ENCODE measurements around the gene EIF4H.
"Not testable (repeated sequence)": the region's sequence is repeated elsewhere in the genome, so short reads cannot be mapped to it uniquely, and the experiment has no call there.

EIF4H gene

GRCh38 chr7:74173866-74174605, at the start of gene EIF4H:
Gene EIF4H (plus strand): TSS chr7:74174356. CDS start chr7:74174384, 28 bp downstream.
- DNase-seq: peak; percentile 24 to 87

DNA sequence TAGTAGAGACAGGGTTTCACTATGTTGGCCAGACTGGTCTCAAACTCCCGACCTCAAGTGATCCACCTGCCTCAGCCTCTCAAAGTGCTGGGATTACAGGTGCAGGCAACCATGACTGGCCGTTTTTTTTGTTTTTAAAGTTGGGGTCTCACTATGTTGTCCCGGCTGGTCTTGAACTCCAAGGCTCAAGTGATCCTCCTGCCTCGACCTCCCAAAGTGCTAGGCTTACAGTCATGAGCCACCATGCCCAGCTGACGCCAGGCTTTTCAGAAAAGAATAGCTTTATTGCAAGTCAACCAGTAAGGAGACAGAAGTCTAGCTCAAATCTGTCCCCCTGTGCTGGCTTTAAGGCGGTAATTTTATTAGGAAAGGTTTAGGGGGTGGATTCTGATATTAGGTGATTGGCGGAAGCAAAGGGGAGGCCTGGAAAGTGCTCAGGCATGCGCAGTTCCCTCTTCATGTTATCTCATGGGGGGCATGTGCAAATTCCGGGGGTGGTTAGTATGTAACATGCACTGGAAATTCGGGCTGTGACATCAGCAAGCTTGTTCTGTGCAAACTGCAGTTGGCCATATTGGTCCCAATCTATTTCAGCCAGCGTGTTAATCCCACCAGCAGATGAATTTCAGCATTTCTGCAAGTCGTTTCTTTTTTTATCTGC, 47.8 kb upstream of the EIF4H start:
- DNase-seq: no peak

DNA sequence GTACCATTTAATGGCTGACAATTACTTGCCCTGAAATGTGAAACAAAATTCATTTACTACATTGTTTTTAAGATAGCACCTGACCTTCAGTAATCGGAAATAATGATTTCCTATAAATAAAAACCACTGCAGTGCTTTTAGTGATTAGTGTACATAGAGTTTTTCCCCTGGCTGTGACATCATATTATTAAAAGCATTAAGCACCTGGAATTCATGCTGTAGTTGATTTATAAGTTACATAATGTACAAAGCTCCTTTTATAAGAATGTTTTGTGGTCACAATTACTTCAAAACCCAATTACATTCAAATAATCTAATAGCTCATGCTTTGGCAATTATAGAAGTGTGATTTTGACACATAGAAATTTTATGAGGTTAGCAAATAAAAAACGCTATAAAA, 44.3 kb upstream of the EIF4H start:
- DNase-seq: no peak

DNA sequence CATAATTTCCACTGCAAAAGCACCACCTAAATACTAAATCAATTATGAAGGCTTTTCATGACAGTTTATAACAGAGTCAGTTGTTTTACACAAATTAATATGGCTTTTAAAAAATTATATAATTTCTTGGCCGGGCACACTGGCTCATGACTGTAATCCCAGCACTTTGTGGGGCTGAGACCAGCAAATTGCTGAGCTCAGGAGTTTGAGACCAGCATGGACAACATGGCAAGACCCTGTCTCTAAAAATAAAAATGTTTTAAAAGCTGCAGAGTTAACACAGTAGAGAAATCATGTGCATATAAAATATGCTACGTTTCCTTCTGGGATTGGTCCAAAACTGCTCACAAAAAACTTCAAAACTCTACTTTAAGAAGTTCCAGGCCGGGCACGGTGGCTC, 43.6 kb upstream of the EIF4H start:
- no peak for DNase-seq

GRCh38 chr7:74134117-74134620, 40.0 kb upstream of the EIF4H start:
- no peak for DNase-seq

- DNase-seq: no peak
These were observed 35.8 kb upstream of the EIF4H start for GRCh38 chr7:74138334-74138867.

GRCh38 chr7:74138945-74139843, 35.0 kb upstream of the EIF4H start:
- DNase-seq: no peak

DNA sequence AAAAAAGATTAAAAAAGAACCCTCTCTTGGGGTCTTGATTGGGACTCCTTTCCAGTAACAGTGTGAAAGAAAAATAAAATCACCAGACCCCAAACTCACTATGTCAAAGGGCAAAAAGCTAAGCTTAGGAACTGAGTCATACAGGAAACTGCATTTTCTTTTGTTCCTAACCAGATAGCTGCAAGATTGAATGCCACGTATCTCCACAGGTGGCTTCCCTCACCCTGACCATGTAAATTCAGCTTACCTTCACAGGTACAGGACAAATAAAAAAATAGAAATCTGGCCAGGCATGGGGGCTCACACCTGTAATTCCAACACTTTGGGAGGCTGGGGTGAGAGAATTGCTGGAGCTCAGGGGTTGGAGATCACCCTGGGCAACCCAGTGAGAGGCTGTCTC, 32.5 kb upstream of the EIF4H start:
- no peak for DNase-seq

DNA sequence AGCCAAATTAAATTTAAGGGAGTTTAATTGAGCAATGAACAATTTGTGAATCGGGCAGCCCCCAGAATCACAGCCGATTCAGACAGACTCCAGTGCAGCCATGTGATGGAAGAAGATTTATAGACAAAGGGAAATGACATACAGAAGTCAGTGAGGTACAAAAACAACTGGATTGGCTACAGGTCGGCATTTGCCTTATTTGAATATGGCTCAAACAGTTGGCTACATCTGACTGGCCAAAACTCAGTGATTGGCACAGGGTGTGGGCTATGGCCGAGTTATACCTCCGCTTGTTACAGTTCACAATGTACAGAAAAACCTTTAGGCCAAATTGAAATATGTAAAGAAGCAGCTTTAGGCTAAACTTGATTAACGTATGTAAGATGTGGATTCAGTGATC, 30.8 kb upstream of the EIF4H start:
- DNase-seq: no peak

DNA sequence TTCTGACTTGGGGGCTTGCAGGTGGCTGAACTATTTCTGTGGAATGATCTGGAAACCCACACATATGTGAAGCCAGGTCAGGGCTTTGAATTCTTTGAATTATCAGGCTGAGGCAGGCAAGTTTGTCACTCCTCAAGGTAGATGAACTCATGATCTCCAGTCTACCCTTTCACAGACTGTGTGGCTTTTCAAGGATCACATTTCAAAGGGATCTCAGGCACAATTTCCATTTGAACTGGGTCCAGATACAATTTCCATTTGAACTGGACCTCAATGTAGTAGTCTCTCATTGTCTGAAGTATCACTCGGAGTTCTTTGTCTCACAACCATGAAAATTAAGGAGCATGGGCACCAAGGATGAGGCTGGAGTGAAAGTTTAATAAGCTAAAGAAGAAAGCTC, 25.7 kb upstream of the EIF4H start:
- no peak for DNase-seq

- DNase-seq: no peak
These were observed 25.1 kb upstream of the EIF4H start for GRCh38 chr7:74149071-74149470.

DNA sequence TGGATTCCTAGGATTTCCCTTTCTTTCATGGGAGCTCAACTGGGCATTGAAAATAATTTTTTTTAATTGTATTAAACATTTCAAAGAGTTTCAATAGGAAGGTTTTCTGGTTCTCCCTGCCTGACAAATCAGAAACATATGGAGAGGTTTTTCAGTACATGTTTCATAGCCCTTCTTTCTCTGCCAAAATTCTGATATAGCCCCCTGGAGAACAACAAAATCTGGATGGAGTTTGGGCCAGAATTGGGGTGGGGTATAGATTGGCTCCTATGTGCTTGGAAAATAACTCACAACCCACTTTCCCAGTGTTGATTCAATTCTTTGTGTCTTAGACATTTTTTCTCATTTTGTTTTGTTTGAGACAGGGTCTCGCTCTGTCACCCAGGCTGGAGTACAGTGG, 24.6 kb upstream of the EIF4H start:
- no peak for DNase-seq

- DNase-seq: no peak
These were observed 20.4 kb upstream of the EIF4H start for GRCh38 chr7:74153736-74154135.

- no peak for DNase-seq
These were observed 18.3 kb upstream of the EIF4H start for GRCh38 chr7:74155810-74156395.

DNA sequence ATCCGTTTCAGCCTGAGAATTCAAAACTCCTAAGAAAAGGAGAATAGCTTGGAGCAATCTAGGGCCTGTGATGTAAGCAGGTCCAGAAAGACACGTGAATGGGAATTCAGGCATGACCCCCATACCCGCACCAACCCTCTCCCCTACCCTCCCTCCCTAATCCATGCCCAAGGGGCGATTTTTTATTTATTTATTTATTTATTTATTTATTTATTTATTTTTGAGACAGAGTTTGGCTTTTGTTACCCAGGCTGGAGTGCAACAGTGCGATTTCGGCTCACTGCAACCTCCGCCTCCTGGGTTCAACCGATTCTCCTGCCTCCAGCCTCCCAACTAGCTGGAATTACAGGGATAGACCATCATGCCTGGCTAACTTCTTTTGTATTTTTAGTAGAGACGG, 16.6 kb upstream of the EIF4H start:
- DNase-seq: no peak

DNA sequence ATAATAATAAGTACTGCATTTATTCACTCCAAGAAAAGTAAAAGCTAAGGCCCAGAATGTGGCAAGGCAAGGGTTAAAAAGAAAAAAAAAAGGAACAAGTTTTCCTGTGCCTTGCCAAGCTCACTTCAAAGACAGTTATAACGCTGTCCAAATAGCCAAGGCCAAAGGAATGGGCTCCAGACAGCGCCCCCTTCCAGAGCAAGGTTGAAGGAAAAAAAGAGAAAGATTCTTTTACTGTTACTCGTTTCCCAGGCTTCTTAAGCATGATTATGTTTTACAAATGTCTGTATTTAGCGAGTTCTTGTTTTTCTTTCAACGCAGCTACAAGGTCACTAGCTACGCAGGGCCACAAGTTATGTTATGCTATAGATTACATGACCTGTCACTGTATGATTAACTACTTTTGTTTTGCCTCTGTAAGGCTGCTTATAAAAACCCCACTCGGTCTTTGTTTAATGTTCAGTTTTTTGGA, 9.1 kb upstream of the EIF4H start:
- DNase-seq: no peak

GRCh38 chr7:74165867-74166593, 8.1 kb upstream of the EIF4H start:
- no peak for DNase-seq

DNA sequence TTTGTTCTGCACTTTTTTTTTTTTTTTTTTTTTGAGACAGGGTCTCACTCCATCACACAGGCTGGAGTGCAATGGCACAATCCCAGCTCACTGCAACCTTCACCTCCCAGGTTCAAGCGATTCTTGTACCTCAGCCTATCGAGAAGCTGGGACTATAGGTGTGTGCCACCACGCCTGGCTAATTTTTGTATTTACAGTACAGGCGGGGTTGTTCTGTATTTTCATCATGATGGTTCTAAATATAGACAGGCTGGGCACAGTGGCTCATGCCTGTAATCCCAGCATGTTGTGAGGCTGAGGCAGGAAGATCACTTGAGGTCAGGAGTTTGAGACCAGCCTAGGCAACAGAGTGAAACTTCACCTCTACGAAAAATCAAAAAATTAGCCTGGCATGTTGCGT, 6.8 kb upstream of the EIF4H start:
- DNase-seq: not testable (repeated sequence)

DNA sequence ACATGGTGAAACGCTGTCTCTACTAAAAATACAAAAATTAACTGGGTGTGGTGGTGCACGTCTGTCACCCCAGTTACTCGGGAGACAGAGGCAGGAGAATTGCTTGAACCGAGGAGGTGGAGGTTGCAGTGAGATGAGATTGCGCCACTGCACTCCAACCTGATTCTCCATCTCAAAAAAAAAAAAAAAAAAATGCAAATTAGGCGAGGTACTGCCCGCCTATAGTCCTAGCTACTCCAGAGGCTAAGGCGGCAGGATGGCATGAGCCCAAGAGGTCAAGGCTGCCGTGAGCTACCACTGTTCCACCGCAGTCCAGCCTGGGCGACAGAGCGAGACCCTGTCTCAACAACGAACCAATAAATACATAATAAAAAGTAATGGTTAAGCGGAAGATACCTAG, 1.1 kb upstream of the EIF4H start:
- no peak for DNase-seq

- no peak for DNase-seq
These were observed 678 bp upstream of the EIF4H start for GRCh38 chr7:74173491-74173865.

GRCh38 chr7:74174606-74175082, 488 bp downstream of the EIF4H start:
- DNase-seq: peak in 1 of 2 experiments; percentile 2

DNA sequence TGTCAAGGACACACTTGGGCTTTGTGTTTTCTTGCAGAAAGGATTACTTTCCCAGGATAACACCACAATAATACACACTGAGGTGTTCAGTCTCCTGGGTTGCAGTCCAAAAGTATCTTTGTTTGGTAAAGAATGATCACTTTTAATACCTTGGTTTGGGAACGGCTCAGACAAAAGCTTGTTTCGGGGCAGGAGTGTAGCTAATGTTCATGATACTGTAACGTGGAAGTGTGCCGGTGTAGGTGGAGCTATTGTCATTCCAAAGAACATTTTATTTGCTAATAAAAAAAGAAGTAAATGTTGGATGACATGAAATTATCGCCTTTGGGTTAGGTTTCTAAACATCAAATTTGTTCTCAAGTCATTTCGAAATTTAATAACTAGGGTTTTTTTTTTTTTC, 1.2 kb downstream of the EIF4H start:
- no peak for DNase-seq
